GM19468 (cell line): Measurements from ENCODE around the gene ALPI.

Experiments used
- ATAC-seq: cut with Tn5 transposase; IDR thresholded peaks from one replicate; pipeline ENCODE4 v1.9.1; 2021; ENCODE audit warnings: mild to moderate bottlenecking, moderate library complexity, moderate number of reproducible peaks; ENCODE audit not compliant: unreplicated experiment; ENCODE audit errors: extremely low read depth

Gene ALPI

DNA sequence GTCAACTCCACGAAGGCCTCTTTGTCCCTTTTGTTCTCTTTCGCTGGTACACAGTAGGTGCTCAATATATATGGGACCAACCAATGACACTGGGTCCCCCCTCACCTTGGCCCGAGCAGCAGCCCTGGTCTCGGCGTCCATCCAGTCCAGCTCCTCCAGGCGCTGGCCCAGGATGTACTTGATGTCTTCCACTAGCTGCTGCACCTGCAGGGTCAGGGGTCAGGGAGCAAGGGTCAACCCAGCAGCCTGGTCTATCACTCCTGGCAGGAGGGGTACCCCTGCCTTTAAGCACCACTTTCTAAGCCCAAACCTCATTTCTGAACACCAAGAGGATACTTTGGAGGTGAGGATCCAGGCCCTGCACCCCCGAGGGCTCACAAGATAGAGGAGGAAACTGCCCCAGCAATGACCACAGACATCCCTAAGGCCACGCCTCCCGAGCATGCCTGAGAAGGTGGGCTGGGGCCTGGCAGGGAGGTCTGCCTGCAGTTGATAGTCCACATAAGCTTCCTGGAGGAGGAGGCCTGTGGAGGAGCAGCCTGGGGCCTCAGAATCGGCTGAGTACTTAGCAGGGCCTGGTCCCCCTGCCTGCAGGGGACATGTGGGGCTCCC is 27.5 kb downstream of the ALPI start:
- no peak for ATAC-seq

DNA sequence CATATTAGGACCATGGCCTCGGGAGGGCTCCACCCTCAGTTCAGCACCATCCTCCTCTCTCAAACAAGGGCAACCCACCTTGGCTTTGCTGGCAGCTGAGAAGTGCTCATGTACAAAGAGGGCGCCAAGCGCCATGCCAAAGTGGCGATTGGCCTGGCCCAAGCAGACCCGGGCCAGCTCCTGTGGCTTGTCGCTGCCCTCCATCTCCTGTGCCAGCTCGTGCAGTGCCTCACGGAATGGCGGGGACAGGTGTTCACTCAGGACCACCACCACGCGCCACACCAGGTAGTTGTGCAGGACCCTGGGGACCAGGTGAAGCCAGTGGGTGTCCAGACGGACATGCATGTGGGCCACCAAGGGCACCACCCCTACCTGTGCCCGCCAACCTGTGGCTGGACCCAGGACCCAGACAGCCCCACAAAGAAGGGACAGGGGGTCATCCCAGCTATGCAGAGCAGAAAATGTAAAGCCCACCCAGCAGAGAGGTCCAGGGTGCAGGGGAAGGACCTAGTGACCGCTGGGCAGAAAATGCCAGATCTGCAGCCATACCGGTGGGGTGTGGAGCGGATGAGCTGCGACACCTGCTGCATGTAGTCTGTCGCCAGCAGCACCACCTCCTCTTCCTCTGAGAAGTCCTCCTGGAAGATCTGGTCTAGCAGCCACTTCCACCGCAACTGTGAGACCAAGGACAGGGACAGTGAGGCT is 28.1 kb downstream of the ALPI start:
- no peak for ATAC-seq

DNA sequence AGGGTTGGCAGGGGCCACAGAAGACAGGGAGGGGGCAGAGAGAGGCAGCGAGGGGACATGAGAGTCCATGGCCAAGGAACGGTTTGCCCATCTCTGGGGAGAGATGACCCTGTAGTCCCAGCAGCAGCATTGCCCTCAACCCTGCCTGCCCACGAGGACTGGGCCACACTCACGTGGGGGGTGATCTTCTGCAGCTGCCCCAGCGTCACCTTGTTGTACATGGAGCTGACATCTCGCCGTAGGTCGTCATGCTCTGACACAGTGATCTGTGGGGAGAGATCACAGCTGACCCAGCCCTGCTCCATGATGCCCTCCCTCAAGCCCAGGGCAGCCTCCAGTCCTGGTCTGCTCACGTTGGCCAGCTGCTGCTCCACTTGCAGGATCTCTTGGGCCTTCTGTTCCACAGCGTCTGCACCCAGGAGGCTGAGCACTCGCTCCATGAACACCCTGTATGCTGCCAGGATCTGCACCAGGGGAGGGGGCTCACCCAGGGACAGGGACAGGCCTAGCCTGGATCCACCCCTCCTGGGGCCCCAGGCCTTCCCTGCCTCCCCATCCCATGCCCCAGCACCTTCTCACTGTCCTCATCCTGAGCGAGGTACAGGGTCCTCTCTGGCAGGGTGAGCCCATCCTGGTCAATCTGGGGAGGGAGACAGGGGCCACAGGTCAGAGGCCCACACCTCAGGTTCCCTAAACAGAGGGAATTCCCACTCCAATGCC is 28.8 kb downstream of the ALPI start:
- ATAC-seq, result no peak

DNA sequence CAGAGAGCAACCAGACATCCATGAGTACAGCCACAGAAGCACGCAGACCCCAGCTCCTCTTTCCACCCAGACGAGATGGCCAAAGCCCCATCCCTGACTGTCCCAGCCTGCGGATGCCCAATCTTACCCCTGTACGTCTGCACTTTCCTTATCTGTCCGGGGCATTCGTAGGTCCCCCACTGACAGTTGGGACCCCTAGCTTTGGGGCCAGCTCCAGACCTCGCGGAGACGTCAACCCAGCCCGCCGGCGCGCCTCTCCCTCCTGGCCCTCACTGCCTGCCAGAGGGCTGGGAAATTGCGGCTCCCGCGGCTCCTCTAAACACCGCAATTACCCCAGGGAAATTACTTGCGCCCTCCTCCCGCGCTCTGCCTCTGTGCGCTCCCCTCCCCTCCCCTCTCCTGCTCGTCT is 29.4 kb downstream of the ALPI start:
- no peak for ATAC-seq

DNA sequence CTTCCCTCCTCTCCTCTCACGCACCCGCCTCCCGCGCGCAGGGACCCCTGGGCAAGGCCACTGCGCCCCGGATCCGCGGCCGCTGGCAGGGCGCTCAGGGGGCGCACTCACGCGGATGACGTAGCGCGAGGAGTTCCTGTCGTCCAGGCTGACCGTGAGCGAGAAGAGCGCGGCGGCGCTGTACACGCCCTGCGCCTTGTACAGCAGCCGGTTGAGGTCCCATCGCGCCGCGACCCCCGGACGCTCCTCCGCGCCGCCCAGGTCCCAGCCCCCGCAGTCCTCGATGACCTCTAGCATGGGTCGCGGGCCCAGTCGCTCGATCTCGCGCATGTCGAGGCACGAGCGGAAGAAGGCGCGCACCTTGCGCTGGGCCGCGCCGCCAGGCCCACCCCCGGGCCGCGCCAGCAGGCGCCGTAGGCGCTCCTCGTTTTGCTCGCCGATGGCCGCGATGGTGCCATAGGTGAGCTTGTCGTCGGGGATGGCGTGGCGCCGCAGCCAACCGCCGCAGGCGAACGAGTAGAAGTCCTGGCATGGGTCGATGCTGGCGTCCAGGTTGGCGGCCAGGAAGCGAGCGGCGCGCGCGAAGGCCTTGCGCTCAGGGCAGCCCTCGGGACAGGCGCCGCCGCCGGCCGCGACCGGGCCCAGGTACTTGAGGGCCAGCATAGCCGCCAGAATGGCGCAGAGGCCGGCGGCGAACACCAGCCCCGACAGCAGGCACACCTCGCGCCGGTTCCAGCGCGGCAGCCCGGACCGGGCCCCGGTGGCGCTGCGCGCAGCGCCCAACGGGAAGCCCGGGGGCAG is 30.0 kb downstream of the ALPI start:
- ATAC-seq, result no peak

DNA sequence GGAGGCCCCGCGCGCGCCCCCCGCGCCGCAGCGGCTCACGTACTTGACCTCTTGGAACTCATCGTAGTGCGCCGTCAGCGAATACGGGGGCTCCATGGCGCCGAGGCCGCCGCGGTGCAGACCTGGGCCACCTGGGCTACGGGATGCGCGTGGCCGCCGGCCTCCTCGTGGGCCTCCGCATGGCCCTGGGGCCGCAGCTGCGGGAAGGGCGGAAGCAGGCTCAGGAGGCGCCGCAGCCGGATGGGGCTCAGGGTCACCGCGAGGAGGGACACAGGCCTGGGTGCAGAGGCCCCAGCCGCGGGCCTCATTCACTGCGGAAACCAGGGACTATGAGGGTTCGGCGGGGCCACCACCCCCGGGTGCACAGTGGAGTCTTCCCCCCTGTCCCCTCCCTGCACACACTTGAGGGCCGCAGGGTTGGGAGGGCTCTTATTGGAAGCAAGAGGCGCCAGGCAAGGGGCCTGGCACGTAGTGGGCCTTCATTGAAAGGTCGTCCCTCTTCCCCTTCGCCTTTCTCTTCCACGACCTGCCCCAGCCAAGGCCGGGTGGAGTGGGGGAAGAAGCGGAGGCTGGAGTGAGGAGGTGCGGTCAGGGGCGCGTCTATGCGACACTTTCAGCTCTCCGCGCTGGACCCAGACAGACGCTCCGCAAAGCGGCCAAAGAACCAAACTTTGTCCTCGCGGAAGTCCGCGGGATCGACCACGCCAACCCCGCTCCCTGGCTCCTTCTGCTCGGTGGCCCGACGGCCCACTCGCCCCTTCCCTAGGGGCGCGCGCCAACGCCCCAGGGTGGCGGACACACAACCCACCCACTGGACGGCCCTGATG is 30.8 kb downstream of the ALPI start:
- no peak for ATAC-seq

DNA sequence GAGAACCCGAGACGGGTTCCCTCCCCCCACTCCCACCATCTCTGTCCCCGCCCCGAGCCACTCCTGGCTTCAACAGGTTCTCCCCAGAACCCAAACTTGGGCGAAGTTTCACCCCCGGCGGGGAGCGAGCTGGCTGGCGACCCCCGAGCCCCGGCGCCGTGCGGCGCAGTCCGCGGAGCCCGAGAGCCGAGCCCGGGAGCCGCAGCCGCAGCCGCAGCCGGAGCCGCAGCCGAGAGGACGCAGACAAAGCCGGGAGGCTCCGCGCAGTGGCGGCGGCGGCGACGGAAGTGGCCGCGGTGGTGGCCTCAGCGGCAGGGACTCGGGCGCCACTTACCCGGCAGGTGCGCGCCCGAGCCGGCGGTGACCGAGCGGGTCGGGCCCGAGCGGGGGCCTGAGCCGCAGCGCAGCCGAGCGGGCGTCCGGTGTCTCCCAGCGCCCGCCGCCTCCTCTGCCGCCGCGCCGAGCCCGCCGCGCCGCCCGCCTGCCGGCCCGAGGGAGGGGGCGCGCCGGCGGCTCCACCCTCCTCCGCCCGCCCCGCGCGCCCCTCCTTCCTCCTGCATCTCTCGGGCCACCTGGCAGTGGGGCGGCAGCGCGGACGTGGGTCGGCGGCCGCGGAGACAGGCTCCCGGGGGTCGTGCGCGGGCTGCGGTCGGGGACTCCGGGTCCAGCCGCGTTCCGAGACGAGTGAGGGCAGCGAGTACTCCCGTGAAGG is 31.6 kb downstream of the ALPI start, which contains the start of gene ECEL1:
Gene ECEL1, minus strand, starts transcription at position 450 of the 712 bp plus-strand sequence. CDS start 1,181 bp downstream, outside the sequence.
- no peak for ATAC-seq

DNA sequence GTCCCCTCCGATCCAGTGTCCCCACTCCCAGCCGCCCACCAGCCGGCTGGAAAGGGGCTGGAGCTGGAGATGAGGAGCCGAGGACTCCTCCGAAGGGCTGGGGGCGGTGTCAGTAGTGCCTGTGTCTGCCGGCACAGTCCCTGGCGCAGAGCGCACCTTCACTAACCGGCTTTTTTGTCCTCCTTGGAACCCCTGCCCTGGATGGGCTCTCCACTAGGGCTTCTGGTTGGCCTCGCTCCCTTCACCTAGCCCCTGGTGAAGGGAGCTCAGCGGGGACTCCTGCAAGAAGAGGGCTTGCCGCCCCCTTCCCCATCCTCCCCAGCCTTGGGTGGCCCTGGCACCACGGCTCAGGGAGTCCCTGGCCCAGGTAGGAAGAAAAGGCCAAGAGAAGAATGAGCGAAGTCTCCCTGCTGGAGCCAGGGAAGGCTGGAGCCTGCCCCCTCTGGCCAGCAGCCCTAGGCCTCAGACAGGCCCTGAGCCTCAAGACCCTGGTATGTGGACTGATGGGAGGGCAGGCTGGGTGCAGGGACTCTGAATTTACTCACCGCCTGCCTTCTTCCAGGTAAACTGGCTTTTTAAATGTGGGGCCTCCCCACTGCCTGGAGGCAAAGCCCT is 32.3 kb downstream of the ALPI start:
- ATAC-seq, result no peak

DNA sequence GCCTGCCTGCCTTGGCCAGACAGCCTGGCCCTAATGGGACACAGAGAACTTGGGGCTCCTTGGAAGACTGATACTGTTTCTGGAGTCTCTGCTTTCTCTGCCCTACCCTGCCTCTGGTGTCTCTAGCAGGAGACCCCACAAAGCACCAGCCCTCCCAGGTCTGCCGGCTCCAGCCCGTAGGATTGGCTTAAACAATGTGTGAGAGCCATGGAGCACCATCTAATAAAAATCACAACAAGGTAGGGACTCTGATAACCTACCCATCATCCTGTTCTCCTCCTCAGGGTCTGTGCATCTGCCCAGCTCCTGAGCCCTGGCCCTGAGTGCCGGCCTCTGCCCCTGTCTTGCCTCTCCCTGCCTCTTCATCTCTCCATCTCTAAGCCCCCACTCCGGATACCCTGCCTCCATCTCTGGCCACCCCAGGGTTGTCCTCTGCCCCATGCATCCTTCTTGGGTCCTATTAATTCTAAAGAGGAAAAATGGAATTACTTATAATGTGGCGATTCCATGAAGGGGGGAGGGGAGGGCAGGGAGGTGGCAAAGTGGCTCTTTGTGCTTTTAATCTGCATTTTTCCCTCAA is 32.9 kb downstream of the ALPI start:
- no peak for ATAC-seq

DNA sequence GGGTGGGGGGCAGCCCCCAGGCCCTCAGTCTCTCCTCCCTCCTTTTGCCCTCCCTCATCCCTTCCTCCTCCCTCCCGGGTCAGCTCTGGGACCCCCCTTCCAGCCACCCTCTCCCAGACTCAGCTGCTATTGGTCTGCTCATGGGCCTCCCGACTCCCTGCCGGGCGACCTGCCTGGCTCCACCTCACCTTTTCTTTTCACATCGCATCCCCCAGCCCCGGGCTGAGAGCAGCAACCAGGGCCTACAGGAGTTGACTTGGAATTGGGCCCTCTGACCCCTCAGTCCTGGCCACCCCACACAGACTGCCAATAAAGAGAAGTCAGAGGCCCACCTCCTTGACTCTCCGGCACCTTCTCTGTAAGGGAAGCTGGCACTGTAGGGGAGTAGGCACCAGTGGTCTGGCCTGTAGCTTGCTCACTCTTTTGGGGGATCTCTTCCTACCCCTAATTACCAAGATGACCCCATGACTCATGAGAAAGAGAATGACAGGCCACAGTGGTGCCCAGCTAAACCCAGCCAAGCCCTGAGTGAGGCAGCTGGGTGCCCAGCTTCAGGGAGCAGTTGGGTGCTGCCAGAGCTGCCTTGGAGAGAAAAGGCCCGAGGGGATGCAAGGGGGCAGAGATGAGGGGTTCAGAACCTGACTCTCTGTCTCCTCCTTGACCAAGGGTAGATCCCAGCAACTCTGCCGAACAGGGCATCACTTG is 33.7 kb downstream of the ALPI start:
- ATAC-seq, result no peak

DNA sequence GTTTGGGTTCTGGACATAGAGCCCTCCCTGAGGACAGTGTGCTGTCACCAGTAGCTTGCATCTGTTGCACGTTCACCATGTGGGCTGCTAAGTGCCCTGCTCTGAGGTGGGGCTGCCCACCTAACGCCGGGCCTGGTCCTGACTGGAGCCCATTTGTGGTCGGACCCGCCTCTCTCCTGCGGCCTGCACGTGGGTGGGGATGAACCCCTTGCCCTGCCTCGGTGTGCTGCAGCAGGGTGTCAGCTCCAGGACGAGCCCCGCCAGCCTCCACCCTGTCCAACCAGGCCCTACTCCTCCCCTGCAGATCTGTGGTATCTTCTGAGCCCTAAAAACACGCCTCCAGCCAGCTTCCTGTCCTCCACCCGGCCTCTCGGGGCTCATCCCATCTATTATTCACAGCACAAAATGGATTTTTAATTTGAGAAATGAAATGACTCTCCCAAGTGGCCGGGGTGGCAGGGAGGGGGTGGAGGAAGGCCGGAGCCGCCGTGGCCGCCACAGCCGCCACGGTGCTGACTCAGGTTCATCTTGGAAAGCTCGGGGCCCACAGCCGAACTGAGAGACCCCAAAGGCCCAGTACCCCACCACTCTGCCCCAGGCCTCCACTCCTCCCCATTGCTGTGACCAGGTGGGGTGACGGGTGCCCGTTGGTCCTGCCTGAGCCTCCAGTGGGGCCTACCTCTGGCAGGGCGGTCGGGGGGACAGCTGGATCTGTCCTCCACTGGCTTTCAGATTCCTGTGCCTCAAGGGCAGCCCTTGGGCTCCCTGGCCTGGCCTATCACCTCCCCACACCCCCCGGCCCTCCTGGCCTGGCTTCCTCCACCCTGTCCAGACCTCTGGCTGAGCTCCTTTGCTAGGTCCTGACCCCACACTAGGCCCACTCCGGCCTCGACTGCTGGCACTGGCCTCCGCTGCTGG is 34.5 kb downstream of the ALPI start:
- ATAC-seq, result no peak

DNA sequence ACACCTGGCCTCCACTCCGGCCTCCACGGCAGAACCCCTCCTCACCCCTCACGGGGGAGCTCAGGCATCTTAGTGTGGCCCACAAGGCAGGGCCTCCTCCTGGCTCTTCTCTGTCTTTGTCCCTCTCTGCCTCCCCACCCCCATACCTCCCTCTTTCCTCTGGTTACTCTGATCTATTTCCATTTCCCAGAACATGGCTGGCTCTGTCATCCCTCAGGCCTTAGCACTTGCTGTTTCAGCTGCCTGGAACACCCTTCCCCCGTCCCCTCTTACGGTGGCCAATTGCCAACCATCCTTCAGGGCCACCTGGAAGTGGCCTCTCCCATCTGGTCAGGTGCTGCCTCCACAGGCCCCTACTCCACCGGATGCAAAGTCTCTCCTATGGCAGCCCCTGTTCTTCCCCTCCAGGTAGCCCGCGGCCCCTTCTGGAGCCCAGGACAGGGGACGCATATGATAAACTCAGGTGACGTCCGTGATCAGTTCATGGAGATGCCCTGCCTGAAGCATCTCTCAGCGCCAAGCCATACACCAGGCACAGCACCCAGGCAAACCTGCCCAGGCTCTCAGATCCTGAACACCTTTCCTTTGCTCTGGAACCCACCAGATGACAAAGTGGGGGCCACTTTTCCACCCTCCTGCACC is 35.3 kb downstream of the ALPI start:
- ATAC-seq, result no peak

DNA sequence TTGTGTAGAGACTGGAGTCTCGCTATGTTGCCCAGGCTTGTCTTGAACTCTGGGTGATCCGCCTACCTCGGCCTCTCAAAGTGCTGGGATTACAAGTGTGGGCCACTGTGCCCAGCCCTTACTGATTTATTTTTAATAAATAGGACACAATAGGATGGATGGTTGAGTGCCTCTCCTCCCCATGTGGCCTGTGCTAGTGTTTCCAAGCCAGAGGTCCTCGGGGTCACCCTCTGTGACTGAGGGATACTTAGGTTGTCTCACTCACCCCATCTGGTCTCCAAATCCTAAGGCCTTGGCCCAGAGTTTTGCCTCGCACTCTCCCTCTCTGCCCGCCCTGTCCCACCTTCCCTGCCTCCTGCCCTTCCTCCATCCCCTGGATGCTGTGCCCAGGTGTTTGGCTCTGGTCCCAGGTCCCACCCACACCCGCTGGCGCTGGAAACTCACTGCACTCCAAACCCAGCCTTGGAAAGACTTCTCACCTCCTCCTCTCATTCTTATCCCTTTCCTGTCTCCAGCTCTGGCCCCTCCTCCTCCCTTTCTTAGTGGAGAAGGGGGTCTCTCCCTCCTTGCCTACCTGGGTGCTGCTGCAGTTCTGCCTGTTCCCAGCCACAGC is 36.4 kb downstream of the ALPI start:
- no peak for ATAC-seq

DNA sequence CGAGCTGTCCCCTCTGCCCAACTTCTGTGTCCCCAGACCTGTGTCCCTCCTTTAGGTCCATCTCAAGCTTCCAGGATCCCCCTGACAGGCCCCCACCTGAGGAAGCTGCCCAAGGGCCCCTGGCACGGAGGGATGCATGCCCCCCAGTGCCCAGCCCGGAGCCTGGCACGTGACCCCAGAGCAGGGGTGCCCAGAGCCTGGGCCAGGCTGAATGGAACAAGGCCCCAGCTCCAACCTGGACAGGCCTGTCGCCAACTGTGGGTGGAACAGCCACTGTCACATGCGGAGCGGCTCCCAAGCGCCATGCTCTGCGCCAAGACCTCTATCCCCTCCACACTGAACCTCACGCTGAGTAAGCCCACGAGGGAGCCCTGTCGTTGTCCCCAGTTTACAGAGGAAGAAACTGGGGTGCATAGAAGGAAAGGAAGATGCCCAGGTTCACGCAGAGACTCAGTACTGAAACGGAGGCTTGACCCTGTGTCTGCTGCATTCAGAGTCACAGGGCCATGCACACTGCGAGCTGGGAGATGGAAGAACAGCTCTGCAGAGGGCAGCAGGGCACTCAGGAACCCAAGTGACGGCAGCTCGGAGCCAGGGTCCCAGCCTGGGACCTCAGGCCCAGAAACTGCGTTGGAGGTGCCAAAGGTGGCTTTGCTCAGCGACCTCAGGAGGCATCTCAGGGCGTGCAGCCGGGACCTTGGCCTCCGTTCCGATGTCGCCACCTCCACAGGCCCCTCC is 37.2 kb downstream of the ALPI start:
- no peak for ATAC-seq
